Measurements from ENCODE around the gene CFAP58.

The CFAP58 gene

GRCh38 chr10:104334965-104335650 lies 18.5 kb upstream of the CFAP58 start:
- DNase-seq (ENCODE audit: low read depth in 2 of 2), result no peak

- no peak for DNase-seq (ENCODE audit: low read depth in 2 of 2)
These were observed 16.7 kb upstream of the CFAP58 start for GRCh38 chr10:104336821-104337467.

- DNase-seq (ENCODE audit: low read depth in 2 of 2), result no peak
These were observed 16.1 kb upstream of the CFAP58 start for GRCh38 chr10:104337521-104337984.

- DNase-seq (ENCODE audit: low read depth in 2 of 2), result peak; percentile 51 to 56
These were observed 15.5 kb upstream of the CFAP58 start, which contains the start of gene ITPRIP for GRCh38 chr10:104337985-104338735. TSS of gene ITPRIP (minus strand) at chr10:104338465. CDS start at chr10:104316051, 22,414 bp downstream.

GRCh38 chr10:104339469-104340110 lies 14.0 kb upstream of the CFAP58 start:
- no peak for DNase-seq (ENCODE audit: low read depth in 2 of 2)

GRCh38 chr10:104340111-104340526 lies 13.5 kb upstream of the CFAP58 start:
- no peak for DNase-seq (ENCODE audit: low read depth in 2 of 2)

- DNase-seq (ENCODE audit: low read depth in 2 of 2), result no peak
These were observed 13.0 kb upstream of the CFAP58 start for GRCh38 chr10:104340641-104341040.

- DNase-seq (ENCODE audit: low read depth in 2 of 2), result no peak
These were observed 10.7 kb upstream of the CFAP58 start for GRCh38 chr10:104342941-104343411.

- DNase-seq (ENCODE audit: low read depth in 2 of 2), result no peak
These were observed 9.4 kb upstream of the CFAP58 start for GRCh38 chr10:104344219-104344618.

GRCh38 chr10:104345515-104345914 lies 8.1 kb upstream of the CFAP58 start:
- no peak for DNase-seq (ENCODE audit: low read depth in 2 of 2)

- DNase-seq (ENCODE audit: low read depth in 2 of 2), result no peak
These were observed 7.7 kb upstream of the CFAP58 start for GRCh38 chr10:104345941-104346340.

- no peak for DNase-seq (ENCODE audit: low read depth in 2 of 2)
These were observed 6.2 kb upstream of the CFAP58 start for GRCh38 chr10:104347295-104348045.

- no peak for DNase-seq (ENCODE audit: low read depth in 2 of 2)
These were observed 5.0 kb upstream of the CFAP58 start for GRCh38 chr10:104348601-104349000.

- no peak for DNase-seq (ENCODE audit: low read depth in 2 of 2)
These were observed 4.0 kb upstream of the CFAP58 start for GRCh38 chr10:104349623-104350126.

GRCh38 chr10:104350127-104350635 lies 3.5 kb upstream of the CFAP58 start:
- no peak for DNase-seq (ENCODE audit: low read depth in 2 of 2)

- no peak for DNase-seq (ENCODE audit: low read depth in 2 of 2)
These were observed 2.5 kb upstream of the CFAP58 start for GRCh38 chr10:104351061-104351702.

- DNase-seq (ENCODE audit: low read depth in 2 of 2), result no peak
These were observed 1.7 kb upstream of the CFAP58 start for GRCh38 chr10:104351919-104352318.

GRCh38 chr10:104359811-104360210 lies 6.2 kb downstream of the CFAP58 start:
- DNase-seq (ENCODE audit: low read depth in 2 of 2), result no peak

- DNase-seq (ENCODE audit: low read depth in 2 of 2), result no peak
These were observed 14.3 kb downstream of the CFAP58 start for GRCh38 chr10:104367904-104368303.

- DNase-seq (ENCODE audit: low read depth in 2 of 2), result no peak
These were observed 14.7 kb downstream of the CFAP58 start for GRCh38 chr10:104368381-104368780.

Measured in activated CD8-positive, alpha-beta memory T cell treated with anti-CD3 and anti-CD28 coated beads for 4 hours (primary cell).